Measurements from ENCODE around the gene SLC2A3. TPM values are rescaled to one million over a fixed set of nuclear protein-coding genes. Genes with fewer than 3 reads are reported as not detected.
"Not testable (repeated sequence)": the region's sequence is repeated elsewhere in the genome, so short reads cannot be mapped to it uniquely, and the experiment has no call there.

The SLC2A3 gene
- total RNA-seq, 1 donor from 2014 or later, result 57.1 TPM

- not testable (repeated sequence) for DNase-seq
Observed at GRCh38 chr12:7950230-7950943, 14.4 kb upstream of the SLC2A3 start.

DNA sequence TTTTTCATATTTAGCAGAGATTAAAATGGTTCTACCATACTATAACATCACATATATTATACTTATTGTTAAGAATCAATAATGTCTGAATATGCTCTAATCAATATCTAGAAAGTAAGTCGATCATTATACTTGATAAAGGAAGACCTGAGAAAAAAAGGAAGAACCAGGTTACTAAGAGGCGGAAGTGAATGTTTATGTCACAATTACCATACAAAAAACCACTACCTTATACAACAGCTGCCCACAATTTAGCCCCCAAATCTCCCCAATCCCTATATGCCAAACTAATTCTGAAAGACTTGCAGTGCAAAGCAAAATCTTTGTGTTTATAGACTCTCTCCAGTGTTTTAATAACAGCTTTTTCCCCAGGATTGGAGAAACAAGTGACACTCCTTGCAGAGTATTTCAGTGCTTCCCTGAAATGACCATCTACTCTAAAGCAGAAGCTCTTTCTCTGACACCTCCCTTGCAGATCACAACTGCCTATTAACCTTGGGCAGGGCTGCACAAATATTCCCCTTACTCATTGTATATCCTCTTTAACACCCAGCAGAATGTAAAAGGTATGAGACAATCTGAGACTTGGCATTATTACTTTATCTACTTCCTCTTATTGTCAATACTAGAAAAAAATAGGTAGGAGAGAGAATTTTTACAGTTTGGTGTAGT lies 12.7 kb upstream of the SLC2A3 start:
- no peak for DNase-seq

DNA sequence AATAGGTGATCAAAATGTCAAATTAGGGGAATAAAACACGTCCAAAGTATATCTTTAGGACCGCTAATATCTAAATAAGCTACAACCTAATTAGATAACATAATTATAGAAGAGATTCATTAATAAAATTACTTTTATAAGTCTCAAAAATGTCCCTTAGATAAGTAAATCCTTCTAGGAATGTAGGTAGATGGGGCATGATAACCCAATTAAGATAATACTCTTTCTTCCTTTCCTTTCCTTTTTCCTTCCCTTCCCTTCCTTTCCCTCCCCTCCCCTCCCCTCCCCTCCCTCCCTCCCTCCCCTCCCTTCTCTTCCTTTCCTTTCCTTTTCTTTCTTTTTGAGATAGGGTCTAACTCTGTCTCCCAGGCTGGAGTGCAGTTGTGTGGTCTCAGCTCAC lies 11.0 kb upstream of the SLC2A3 start:
- DNase-seq, result no peak

DNA sequence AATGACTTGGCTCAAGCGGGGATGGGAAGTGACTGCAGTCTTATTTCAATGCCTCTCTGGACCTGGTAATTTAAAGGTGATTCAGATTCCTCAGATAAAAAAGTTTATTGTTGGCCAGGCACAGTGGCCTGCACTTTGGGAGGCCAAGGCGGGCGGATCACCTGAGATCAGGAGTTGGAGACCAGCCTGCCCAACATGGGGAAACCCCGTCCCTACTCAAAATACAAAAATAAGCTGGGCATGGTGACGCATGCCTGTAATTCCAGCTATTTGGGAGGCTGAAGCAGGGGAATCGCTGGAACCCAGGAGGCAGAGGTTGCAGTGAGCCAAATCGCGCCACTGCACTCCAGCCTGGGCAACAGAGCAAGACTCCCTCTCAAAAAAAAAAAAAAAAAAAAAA lies 8.8 kb upstream of the SLC2A3 start:
- DNase-seq, result not testable (repeated sequence)

DNA sequence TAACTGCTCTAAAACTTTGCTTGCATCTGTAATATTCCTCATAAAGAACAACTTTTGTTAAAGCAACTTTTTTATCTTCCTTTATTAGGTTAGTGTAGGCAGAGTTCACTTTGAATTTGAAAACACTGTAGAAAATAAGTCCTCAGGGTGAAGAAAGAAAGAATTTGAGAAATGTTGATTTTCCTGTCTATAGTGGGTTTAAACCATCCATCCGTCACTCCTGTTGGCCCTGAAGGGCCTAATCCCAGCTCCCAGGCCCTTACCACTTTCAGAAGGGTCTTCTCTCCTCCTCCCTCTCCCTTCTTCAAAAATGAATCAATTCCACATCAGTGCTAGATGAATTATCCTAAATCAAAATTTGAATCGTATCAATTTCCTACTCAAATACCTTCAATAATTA lies 4.9 kb upstream of the SLC2A3 start:
- DNase-seq, result no peak

- no peak for DNase-seq
Observed at GRCh38 chr12:7937833-7938506, 2.0 kb upstream of the SLC2A3 start.

- no peak for DNase-seq
Observed at GRCh38 chr12:7934889-7935492, 996 bp downstream of the SLC2A3 start.

- no peak for DNase-seq
Observed at GRCh38 chr12:7934091-7934888, 1.7 kb downstream of the SLC2A3 start.

DNA sequence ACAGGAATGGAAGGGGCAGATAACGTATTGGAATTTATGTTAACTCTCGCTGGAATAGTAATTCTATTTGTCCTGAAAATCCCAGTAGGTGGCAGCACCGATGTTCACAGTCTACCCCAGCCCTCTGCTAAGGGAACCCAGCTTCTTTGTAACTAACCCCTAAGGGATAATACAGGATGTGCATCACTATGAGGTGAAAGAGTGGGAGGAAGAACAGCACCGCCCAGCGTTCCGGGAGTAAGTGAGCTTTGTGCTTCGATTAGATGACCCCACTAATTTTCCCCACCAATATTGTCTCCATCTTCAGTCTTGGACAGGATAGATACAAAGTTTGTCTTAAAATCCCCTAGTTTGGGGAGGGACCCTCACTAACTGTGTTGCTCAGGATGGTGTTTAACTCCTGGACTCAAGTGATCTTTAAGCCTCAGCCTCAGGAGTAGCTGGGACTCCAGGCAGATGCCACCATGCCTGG lies 2.7 kb downstream of the SLC2A3 start:
- peak; percentile 50 for DNase-seq

GRCh38 chr12:7932599-7933240 lies 3.3 kb downstream of the SLC2A3 start:
- not testable (repeated sequence) for DNase-seq

- no peak for DNase-seq
Observed at GRCh38 chr12:7929083-7929792, 6.7 kb downstream of the SLC2A3 start.

- DNase-seq, result no peak
Observed at GRCh38 chr12:7927470-7927869, 8.5 kb downstream of the SLC2A3 start.

- not testable (repeated sequence) for DNase-seq
Observed at GRCh38 chr12:7926068-7926666, 9.8 kb downstream of the SLC2A3 start.

DNA sequence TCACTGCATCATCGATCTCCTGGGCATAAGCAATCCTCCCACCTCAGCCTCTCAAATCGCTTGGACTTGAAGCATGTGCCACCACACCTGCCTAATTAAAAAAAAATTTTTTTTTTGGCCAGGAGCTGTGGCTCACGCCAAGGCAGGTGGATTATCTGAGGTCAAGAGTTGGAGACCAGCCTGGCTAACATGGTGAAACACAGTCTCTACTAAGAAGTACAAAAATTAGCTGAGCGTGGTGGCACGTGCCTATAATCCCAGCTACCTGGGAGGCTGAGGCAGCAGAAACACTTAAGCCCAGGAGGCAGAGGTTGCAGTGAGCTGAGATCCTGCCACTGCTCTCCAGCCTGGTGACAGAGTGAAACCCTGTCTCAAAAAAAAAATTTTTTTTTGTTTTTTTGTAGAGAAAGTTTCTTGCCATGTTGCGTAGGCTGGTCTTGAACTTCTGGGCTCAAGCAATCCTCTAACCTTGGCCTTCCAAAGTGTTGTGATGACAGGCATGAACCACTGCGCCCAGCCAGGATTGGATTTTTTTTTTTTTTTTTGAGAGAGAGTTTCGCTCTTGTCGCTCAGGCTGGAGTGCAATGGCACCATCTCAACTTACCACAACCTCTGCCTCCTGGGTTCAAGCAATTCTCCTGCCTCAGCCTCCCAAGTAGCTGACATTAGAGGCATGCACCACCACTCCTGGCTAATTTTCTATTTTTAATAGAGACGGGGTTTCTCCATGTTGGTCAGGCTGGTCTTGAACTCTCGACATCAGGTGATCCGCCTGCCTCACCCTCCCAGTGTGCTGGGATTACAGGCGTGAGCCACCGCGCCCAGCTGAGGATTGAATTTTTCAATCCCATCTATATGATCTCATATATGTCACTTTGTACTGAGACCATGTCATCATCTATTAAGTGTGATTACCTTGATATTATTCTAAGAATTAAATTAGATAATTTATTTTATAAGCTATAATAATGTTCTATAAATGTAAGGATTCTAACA lies 12.4 kb downstream of the SLC2A3 start:
- DNase-seq, result no peak

DNA sequence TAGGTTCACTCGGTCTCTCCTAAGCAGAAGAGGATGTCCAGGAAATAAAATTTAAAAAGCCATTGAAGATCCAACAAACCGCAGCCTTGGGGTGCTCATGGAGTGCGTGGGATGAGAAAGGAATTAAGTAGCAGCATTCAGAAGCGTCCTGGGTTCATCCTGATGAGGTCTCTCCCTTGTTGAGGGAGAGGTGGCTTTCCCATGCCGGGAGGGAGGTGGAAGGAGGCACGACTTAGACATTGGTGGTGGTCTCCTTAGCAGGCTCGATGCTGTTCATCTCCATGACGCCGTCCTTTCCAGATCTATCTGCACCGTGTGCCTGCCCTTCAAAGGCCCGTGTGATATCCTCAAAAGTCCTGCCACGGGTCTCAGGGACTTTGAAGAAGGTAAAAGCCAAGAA lies 14.8 kb downstream of the SLC2A3 start:
- DNase-seq, result not testable (repeated sequence)

DNA sequence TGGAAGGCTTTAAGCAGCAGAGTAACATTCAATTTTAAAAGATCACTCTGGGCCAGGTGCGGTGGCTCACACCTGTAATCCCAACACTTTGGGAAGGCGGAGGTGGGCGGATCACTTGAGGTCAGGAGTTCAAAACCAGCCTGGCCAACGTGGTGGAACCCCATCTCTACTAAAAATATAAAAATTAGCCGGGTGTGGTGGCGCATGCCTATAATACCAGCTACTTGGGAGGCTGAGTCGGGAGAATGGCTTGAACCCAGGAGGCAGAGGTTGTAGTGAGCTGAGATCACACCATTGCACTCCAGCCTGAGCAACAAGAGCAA lies 17.8 kb downstream of the SLC2A3 start:
- not testable (repeated sequence) for DNase-seq

GRCh38 chr12:7917392-7918267 lies 18.4 kb downstream of the SLC2A3 start:
- DNase-seq, result no peak

DNA sequence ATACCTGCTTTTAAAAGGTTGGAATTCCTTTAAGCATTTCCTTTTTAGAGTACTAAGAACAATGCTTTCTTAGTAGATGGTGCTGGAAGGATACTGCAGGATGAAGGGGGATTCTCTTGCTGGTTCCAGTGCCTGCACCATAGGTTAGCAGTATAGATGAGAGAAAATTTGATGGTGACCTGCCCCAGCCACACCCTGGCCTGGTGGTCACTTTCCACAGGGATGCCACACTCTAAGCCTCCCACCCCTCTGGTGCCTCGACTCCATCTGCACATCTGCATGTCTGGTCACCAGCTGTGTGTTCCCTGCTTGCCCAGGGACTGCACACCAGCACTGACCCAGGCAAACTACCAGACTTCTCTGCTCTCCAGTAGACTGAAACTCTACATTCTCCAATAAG lies 19.1 kb downstream of the SLC2A3 start:
- no peak for DNase-seq
